GM12801 (cell line): ENCODE results near the gene CRKL.

ENCODE experiments used
- TF ChIP-seq, protein P1 (sequence below): IDR thresholded peaks from one replicate; pipeline ENCODE4 v1.5.1; 2011; ENCODE audit warnings: control low read depth; ENCODE audit not compliant: insufficient read length; ENCODE audit errors: extremely low read depth

The CRKL gene

DNA sequence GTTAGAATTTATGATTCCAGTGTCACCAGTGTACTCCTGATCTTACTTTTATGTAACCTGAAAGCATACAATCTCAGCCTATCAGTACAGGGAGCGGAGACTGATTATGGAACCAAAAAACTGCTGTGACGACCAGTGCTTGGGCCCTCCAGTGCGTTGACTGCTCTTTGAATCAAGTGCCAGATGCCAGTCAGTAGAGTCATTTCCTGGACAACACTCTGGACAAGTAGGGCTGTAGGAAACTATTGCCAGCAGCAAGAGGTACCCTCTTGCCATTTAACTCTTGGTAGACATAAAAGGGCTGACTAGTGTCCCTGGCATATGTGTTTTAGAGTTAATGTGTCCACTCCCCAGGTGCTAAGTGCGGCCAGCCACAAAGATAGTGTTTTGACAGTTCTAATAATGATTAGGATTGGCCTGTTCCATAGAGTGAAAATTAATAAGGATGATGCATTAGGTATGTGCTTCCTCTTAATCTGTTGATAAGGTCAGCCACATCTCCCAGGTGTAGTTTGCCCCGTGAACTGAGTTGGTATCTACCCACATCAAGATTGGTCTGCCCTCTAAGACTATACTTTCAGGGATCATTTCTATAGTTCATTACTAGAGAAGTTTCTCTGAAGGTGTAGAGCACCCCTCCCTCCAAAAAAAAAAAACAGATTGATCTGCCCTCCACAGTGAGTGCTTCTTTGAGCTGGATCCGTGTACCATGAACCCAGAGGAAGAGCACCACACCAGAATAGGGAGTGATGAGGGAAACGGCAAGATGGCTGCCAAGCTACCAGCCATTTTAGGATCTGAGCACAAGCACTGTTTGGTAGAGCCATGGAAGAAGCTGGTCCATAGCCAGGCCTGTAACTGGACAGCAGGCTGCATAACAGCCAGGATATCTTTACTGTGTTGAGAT lies 29.1 kb downstream of the CRKL start:
- TF ChIP-seq, protein P1, sequence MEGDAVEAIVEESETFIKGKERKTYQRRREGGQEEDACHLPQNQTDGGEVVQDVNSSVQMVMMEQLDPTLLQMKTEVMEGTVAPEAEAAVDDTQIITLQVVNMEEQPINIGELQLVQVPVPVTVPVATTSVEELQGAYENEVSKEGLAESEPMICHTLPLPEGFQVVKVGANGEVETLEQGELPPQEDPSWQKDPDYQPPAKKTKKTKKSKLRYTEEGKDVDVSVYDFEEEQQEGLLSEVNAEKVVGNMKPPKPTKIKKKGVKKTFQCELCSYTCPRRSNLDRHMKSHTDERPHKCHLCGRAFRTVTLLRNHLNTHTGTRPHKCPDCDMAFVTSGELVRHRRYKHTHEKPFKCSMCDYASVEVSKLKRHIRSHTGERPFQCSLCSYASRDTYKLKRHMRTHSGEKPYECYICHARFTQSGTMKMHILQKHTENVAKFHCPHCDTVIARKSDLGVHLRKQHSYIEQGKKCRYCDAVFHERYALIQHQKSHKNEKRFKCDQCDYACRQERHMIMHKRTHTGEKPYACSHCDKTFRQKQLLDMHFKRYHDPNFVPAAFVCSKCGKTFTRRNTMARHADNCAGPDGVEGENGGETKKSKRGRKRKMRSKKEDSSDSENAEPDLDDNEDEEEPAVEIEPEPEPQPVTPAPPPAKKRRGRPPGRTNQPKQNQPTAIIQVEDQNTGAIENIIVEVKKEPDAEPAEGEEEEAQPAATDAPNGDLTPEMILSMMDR = no peak

DNA sequence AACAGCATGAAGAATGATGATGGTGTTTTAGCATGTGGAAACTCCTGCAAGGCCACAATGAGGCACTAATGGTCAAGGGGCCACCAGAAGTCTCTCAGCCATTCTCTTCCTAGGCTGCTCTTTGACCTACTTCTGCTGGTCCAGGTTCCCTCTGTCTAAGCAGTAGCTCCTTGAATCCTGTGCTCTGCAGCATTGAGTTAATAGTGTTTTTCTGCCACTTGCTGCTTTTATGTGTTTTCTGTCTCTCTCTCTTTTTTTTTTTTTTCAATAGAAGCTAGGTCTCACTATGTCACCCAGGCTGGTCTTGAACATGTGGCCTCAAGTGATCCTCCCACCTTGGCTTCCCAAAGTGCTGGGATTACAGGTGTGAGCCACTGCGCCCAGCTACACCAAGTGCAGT lies 29.8 kb downstream of the CRKL start:
- TF ChIP-seq, protein P1 = no peak

DNA sequence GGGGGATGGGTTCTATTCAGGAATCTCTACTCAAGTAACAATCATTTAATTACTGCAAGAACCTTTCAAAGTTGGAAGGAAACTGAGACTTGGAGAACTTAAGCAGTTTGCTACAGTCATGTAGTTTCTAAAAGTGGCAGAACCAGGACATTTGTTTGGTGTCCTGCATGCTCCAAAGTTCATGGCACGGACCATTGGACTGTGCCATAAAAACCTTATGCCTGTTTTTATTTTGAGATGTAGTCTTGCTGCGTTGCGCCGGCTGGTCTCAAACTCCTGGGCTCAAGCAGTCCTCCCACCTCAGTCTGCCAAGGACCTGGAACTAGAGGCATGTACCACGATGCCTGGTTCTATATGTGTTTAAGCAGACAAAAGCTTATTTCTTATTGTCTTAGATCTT lies 31.2 kb downstream of the CRKL start:
- TF ChIP-seq, protein P1 = no peak

DNA sequence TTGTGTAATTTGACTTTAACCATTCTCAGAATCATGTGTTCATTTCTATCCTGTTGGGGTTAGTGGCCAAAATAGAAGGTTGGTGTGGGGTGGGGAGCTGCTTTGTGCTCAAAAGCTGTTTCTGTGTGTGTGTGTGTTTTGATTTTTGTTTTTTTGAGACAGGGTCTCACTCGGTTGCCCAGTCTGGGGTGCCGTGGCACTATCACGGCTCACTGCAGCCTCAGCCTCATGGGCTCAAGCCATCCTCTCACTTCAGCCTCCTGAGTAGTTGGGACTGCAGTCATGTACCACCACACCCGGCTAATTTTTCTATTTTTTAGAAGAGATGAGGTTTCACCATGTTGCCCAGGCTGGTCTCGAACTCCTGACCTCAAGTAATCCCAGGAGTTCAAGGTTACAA lies 31.8 kb downstream of the CRKL start:
- TF ChIP-seq, protein P1 = no peak

DNA sequence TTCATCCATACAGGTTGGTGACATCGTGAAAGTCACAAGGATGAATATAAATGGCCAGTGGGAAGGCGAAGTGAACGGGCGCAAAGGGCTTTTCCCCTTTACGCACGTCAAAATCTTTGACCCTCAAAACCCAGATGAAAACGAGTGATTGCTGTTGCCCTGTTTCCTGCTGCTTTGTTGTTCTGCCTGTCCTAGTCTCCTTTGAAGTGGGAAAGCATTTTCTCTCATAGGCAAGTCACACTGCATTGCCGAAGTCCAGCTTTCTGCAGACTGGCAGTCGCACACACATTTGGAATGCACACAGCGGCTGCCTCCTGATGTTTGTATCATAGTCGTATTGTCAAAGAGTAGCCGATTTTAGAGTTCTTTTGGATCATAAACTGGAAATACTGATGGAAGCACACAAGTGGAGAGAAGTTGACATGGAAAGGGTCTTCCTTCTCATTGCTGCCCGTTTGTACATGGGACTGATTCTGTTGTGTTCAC lies 32.5 kb downstream of the CRKL start:
- TF ChIP-seq, protein P1 = no peak

DNA sequence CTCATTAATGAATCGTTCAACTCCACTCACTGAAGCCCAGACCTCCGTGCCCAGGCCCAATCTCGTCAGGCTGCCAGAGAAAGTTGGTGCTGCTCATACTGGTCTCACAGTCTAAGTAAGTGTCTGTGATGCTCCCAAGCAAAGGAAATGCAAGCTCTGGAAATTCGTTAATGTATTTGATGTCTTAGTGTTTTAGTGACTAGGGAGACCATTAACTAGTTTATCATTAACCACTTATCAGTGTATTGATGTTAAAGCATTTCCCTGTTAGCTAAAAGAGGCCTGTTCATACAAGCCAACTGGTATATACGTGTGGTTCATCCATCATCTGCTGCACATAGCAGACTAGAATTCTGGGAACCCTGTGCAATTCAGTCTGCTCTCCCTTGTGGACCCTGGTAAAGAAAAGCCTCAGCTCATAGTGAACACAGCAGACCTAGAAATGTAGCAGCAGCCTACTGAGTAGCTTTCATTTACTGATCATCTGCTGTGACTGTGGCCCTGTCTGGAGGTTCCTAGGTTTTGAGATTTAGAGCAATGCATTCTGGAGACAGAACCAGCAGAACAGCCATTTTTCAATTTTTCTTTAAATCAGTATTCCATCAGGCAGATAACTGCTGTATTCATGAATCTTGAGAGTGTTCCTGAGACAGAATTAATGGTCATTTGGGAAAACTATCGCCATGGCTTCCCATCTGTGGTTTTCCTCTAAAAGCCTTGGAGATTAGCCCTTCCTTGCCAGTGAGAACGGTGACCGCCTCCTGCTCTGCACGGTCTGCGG lies 34.1 kb downstream of the CRKL start:
- TF ChIP-seq, protein P1 = no peak

DNA sequence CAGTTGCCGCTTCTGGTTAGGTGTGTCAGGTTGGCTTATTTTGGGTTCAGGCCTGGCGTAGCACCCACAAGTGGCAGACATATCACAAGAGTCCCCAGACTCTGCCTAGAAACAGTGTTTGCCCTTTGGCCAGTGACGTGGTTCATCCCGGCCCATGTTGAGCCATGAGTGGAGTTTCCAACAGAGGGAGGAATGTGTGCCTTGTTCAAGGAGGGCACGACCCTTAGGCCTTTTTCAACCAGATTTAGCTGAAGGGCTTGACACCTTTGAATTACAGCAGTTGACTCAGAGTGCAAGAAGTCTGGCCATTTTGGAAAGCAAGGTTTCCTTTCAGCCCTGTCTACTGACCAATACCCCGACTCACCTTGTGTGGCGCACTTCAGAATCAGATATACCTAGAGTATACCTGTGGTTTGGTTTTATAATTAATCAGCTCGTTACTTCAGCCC lies 34.7 kb downstream of the CRKL start:
- TF ChIP-seq, protein P1 = no peak
